HG03039 (cell line): ENCODE data around the gene TXNDC12.

Experiments
- ATAC-seq: cut with Tn5 transposase; IDR thresholded peaks from one replicate; pipeline ENCODE4 v1.9.1; 2021; ENCODE audit warnings: mild to moderate bottlenecking, moderate library complexity; ENCODE audit not compliant: unreplicated experiment

TXNDC12 gene

DNA sequence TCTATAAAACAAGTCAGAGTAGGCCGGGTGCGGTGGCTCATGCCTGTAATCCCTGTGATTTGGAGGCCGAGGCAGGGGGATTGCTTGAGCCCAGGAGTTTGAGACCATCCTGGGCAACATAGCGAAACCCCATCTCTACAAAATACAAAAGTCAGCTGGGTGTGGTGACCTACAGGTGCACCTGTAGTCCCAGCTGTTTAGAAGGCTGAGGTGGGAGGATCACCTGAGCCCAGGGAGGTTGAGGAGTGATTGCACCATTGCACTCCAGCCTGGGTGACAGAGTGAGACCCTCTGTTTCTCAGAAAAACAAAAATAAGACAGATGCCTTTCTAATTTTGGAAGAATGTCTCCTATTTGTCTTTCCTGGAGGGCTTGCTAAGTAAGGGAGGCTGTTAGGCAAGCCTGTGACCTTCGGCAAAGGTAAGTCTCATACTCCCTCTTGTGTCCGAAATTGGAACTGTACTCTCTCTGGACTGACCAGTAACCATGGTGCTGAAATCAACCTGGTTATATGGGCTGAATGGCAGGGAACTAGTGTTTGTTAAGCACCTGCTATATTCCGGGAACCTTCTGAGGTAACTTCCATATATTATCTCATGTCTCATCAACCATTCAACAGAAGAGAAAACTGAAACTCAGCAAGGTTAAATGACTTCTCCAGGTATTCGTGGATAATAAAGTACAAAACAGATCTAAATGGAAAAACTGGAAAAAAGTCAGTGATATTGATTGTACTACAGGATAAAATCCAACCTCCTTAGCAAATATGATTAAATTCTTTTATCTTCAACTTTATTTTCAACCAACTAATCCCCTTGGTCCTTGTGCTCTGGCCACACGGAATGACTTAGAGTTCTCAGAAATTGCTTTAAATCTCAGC, 52.7 kb downstream of the TXNDC12 start:
- peak; percentile 70 for ATAC-seq

DNA sequence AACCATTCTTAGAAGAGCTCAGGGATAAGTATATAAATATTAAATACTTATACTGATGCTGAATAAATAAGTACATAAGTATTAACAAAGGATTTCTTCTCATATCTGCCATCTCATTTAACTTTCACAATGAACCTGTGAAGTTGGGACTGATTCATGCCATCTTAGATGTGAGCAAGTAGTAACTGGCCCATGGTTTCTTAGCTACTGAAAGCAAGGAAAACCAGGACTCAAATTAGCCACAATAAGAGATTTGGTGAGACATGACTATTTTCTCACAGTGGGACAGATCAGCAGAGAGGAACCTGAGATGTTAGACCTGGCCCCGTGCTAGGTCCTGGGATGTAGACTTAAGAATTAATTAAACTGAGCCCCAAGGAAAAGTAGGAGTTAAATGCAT, 56.3 kb downstream of the TXNDC12 start:
- ATAC-seq: no peak

DNA sequence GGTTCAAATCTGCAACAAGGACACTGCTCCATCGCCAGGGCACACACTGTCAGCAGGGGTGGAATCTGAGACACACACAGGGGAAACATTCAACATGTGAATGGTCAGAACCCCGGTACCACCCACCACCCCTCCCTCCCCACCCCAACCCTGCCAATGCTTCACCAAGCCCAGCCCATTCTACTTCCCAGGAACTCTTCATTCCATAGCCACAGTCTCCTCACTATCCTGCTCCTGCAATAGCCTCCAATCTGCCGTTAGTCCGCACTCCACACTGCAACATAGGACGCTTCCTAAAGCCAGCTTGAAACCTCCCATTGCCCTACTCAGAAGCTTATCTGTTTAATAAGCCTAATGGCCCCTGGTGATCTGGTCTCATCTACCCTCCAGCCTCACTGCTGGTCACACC, 57.0 kb downstream of the TXNDC12 start:
- no peak for ATAC-seq

- no peak for ATAC-seq
These were observed 64.5 kb downstream of the TXNDC12 start, which contains the start of gene RAB3B for GRCh38 chr1:51990478-51990965. RAB3B (minus strand) TSS chr1:51990700; CDS start chr1:51977117, 13,583 bp downstream.

GRCh38 chr1:51989582-51990477, 65.2 kb downstream of the TXNDC12 start:
- ATAC-seq: no peak

- ATAC-seq: no peak
These were observed 66.7 kb downstream of the TXNDC12 start for GRCh38 chr1:51988254-51988653.

DNA sequence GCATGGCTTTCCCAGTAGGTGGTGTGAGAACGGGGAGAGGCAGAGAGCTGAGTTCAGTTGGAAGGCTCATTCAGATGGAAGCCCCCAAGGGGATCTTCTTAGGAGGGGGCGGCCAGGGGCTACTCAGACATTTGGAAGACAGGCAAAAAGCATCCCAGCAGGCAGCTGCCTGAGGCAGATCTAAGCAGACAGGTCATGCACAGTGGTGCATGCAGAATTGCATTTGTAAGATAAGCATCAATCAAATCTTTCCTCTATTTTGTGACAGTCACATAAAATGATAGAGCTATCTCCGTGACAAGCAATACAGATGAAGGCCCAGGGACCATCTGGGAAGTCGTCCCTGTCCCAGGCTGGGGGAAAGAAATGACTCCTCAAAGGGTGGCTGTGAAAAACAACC, 68.3 kb downstream of the TXNDC12 start:
- ATAC-seq: no peak

DNA sequence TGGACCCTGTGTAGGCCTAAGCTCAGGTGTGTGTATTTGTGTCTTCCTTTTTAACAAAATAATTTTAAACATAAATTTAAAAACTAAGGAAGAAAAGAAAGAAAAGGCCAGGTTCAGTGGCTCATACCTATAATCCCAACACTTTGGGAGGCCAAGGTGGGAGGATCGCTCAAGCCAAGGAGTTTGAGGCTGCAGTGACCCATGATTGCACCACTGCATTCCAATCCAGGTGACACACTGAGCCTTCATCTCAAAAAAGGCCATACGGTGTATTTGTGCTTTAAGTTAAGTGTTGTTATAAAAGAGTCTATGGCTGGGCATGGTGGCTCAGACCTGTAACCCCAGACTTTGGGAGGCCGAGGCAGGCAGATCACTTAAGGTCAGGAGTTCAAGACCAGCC, 72.8 kb downstream of the TXNDC12 start:
- ATAC-seq: no peak

DNA sequence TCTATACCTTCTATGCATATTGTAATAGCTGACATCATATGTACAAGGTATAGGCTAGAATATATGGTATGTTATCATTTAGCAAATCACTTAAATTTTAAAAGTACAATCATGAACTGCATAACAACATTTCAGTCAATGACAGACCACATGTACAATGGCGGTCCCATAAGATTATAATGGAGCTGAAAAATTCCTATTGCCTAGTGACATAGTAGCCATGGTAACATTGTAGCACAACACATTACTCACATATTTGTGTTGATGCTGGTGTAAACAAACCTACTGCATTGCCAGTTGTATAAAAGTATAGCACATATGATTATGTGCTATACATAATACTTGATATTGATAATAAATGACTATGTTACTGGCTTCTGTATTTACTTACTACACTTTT, 73.4 kb downstream of the TXNDC12 start:
- ATAC-seq: no peak

- no peak for ATAC-seq
These were observed 76.9 kb downstream of the TXNDC12 start for GRCh38 chr1:51978099-51978498.

DNA sequence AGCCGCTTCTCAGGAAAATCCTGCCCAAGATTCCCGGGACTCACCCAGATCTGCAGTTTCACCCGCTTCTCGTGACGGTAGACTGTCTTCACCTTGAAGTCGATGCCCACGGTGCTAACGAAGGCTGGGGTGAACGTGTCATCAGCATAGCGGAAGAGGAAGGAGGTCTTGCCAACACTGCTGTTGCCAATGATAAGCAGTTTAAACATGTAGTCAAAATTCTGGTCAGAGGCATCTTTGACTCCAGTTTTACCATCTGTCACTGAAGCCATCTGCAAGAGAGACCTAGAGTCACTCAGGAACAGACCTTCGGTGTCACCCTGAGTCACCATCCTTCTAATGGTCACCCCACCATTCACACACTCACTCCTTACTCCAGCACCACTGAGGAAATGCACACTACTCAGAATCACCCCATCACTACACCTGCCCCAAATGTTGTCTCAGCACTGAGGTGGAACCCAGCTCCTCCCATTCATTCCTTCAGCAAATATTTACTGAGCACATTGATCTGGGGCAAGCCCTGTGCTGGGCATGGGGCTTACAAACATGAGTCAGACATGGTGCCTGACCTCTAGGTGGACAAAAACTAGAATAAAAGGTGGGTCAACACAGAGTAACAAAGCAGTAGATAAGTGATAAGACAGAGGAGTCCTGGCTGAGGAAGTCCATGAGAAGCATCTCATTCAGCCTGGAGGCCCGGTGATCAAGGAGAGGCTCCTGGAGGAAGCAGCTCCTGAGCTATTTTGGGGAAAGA, 78.0 kb downstream of the TXNDC12 start:
- ATAC-seq: no peak

GRCh38 chr1:51973587-51974474, 81.2 kb downstream of the TXNDC12 start:
- no peak for ATAC-seq
